22Rv1 (cell line): Measurements from ENCODE around the gene EMCN.

ENCODE experiments used
- ZFX ChIP-seq: fragments of 450-650 bp; IDR thresholded peaks from 2 replicates; pipeline ENCODE4 v1.6.1; 2017; ENCODE audit warnings: antibody characterized with exemption, borderline replicate concordance
- TF ChIP-seq, protein P1 (sequence below): fragments of 450-650 bp; IDR thresholded peaks from 2 replicates; pipeline ENCODE4 v1.5.1; 2017; ENCODE audit warnings: mild to moderate bottlenecking

DNA sequence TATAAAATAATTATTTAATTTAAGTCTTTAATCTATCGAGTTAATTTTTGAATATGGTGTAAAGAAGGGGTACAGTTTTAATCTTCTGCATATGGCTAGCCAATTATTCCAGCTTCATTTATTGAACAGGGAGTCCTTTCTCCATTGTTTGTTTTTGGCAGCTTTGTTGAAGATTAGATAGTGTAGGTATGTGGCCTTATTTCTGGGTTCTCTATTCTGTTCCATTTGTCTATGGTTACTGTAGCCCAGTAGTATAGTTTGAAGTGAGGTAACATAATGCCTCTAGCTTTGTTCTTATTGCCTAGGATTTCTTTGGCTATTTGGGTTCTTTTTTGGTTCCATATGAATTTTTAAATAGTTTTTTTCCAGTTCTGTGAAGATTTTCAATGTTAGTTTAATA is 48.3 kb downstream of the EMCN start:
- TF ChIP-seq ZFX: no peak
- TF ChIP-seq, protein P1, sequence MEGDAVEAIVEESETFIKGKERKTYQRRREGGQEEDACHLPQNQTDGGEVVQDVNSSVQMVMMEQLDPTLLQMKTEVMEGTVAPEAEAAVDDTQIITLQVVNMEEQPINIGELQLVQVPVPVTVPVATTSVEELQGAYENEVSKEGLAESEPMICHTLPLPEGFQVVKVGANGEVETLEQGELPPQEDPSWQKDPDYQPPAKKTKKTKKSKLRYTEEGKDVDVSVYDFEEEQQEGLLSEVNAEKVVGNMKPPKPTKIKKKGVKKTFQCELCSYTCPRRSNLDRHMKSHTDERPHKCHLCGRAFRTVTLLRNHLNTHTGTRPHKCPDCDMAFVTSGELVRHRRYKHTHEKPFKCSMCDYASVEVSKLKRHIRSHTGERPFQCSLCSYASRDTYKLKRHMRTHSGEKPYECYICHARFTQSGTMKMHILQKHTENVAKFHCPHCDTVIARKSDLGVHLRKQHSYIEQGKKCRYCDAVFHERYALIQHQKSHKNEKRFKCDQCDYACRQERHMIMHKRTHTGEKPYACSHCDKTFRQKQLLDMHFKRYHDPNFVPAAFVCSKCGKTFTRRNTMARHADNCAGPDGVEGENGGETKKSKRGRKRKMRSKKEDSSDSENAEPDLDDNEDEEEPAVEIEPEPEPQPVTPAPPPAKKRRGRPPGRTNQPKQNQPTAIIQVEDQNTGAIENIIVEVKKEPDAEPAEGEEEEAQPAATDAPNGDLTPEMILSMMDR: no peak
